NB4 (cell line): ENCODE results near the gene LIN9.
A peak's percentile ranks its signal among the peaks of the same experiment; 100 is the strongest.

Experiments used
- DNase-seq: peaks from one replicate; pipeline ENCODE4 v3.0.0; 2010; ENCODE audit warnings: low read depth
- H3K4me3 ChIP-seq: one replicate; pipeline ENCODE4 v1.5.1; 2011; ENCODE audit warnings: mild to moderate bottlenecking, low read depth, low read length, moderate library complexity
- MYC ChIP-seq: IDR thresholded peaks from 2 replicates; pipeline ENCODE4 v1.6.1; 2011; ENCODE audit warnings: low read depth, low read length
- POLR2A ChIP-seq: IDR thresholded peaks from 2 replicates; pipeline ENCODE4 v1.6.1; 2011; ENCODE audit warnings: mild to moderate bottlenecking; ENCODE audit not compliant: insufficient read length; ENCODE audit errors: extremely low read depth
- TF ChIP-seq, protein P1 (sequence below): IDR thresholded peaks from one replicate; pipeline ENCODE4 v1.5.1; 2012; ENCODE audit warnings: low read depth, low read length
- TF ChIP-seq, protein P2 (sequence below): IDR thresholded peaks from 2 replicates; pipeline ENCODE4 v1.6.1; 2011; ENCODE audit warnings: low read depth, low read length

LIN9 gene

DNA sequence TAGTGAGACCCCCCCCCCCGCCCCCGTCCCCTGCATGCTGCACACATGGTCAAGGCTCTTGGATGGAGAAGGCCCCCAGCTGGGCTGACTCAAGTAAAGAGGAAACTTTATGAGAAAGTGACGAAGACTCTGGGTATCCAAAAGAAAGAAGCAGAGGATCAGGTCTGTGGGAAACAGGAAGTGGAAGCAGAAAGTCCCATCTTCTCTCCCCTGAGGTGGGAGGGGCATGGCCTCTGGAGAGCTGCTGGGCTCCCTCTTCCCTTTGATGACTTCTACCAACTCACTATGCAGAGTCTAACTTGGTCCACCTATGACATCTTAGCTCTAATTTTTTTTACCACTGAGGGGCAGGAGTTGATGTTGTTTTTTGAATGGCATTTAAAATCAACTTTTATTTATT, 42.7 kb upstream of the LIN9 start:
- peak; percentile 51 for DNase-seq
- H3K4me3 ChIP-seq: no peak overlapping the region
- TF ChIP-seq POLR2A: no peak
- TF ChIP-seq MYC: no peak
- TF ChIP-seq, protein P1, sequence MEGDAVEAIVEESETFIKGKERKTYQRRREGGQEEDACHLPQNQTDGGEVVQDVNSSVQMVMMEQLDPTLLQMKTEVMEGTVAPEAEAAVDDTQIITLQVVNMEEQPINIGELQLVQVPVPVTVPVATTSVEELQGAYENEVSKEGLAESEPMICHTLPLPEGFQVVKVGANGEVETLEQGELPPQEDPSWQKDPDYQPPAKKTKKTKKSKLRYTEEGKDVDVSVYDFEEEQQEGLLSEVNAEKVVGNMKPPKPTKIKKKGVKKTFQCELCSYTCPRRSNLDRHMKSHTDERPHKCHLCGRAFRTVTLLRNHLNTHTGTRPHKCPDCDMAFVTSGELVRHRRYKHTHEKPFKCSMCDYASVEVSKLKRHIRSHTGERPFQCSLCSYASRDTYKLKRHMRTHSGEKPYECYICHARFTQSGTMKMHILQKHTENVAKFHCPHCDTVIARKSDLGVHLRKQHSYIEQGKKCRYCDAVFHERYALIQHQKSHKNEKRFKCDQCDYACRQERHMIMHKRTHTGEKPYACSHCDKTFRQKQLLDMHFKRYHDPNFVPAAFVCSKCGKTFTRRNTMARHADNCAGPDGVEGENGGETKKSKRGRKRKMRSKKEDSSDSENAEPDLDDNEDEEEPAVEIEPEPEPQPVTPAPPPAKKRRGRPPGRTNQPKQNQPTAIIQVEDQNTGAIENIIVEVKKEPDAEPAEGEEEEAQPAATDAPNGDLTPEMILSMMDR: no peak
- TF ChIP-seq, protein P2, sequence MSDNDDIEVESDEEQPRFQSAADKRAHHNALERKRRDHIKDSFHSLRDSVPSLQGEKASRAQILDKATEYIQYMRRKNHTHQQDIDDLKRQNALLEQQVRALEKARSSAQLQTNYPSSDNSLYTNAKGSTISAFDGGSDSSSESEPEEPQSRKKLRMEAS: no peak

DNA sequence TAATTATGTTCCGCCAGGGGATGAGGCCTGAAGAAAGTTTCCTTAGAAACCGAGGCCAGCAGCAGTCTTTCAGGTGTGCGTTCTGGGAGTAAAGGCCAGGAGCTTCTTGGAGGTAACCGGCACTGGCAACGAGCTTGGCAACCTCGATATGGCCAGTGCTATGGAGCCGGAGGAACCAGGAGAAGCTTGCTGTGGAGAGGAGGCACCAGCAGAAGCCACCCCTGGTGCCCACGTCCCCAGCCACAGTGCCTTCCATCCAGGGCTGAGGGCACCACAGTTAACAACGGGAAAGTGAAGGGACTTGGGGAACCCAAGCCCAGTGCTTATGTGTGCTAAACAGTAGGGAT, 41.5 kb upstream of the LIN9 start:
- TF ChIP-seq POLR2A: no peak
- TF ChIP-seq, protein P2: no peak
- no peak for TF ChIP-seq MYC
- TF ChIP-seq, protein P1: no peak

DNA sequence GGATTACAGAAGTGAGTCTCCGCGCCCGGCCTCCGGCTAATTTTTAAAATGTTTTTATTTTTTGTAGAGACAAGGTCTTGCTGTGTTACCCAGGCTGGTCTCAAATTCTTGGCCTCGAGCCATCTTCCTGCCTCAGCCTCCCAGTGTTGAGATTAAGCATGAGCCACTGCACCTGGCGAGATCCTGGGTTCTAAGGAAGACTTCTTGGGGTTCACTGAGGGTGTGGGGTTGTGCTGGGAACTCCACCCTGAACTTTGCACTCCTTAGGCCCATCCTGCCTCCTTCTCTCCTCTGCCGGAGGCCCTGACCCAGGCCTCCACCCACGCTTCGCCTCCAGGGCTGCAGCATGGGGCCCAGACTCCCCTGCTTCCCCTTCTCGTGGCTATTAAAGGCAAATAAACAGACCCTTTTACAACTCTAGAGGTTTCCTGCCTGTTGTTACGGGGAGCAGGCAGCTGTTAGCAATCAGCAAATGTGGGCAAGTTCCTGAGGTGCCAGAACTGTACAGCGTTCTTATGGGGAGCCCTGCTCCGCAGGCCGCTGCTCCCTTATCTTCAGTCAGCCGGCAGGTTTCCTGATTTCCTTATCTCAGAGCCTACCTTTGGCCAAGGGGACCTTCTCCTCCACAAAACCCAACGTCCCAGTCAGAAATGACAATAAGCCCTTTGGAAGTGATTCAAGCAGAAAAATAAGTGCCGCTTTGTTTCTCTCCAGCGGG, 41.0 kb upstream of the LIN9 start:
- peak; percentile 82 for DNase-seq
- TF ChIP-seq, protein P2: peak; percentile 72
- TF ChIP-seq POLR2A (no peak), MYC (peak; percentile 57)
- TF ChIP-seq, protein P1: no peak
- H3K4me3 ChIP-seq: no peak overlapping the region

More for the DNA sequence above, 41.5 kb upstream of the LIN9 start:
- H3K4me3 ChIP-seq: no peak overlapping the region
- DNase-seq: no peak

DNA sequence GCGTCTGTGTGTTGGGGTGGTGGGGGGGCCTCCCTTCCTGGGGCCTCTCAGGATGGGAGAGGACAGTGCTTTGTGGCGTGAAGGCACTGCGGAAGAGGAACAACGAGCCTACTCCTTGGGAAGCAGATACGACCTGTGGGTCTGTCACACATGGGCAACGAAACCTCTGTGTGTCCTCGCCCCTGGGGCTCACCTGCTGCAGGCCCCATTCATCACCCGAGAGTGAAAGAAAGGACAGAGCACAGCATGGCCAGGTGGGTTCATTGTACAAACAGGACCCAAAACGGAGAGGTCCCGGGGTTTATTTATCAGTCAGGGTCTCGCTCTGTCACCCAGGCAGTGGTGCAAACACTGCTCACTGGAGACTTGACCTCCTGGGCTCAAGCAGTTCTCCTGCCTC, 40.1 kb upstream of the LIN9 start:
- TF ChIP-seq, protein P1: no peak
- TF ChIP-seq POLR2A (no peak), MYC (no peak)
- TF ChIP-seq, protein P2: no peak
- H3K4me3 ChIP-seq: no peak overlapping the region

DNA sequence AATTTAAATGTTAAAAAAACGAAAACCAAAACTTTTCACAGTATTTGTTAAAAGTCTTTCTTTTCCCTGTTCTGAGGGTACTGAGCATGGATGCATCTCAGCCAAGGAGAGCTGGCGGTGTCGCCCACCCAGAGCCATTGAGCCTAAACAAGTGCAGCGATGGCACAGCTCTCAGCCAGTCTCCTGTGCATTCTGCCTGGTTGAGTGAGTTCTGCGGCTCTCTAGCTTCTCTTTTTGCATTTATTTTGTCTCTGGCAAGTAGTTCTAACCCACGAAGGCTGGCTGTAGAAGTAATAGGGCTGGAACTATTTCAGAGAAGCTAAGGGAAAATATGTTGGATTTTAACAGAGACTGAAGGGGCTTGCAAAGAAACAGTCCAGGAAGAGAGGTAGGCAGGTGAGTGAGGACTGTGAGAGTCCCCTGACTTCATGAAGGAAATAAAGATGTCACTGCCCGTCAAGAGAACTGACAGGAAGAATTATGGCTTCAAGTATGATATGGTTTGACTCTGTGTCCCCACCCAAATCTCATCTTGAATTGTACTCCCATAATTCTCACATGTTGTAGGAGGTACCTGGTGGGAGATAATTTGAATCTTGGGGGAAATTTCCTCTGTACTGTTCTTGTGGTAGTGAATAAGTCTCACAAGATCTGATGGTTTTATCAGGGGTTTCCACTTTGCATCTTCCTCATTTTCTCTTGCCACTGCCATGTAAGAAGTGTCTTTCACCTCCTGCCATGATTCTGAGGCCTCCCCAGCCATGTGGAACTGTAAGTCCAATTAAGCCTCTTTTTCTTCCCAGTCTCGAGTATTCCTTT, 35.7 kb upstream of the LIN9 start:
- no peak for DNase-seq
- H3K4me3 ChIP-seq: no peak overlapping the region
- TF ChIP-seq, protein P1: no peak
- TF ChIP-seq MYC: no peak
- TF ChIP-seq, protein P2: no peak
- no peak for TF ChIP-seq POLR2A

More for the DNA sequence above, 40.1 kb upstream of the LIN9 start:
- DNase-seq: no peak
